ENCODE results near the gene RPTOR.
"Not testable (repeated sequence)": the region's sequence is repeated elsewhere in the genome, so short reads cannot be mapped to it uniquely, and the experiment has no call there.

RPTOR gene

GRCh38 chr17:80803451-80804428 is 259.1 kb downstream of the RPTOR start:
- no peak for FAIRE-seq

GRCh38 chr17:80804466-80804865 is 259.8 kb downstream of the RPTOR start:
- no peak for FAIRE-seq

- no peak for FAIRE-seq
Measured at GRCh38 chr17:80805032-80805751, 260.6 kb downstream of the RPTOR start.

- FAIRE-seq: no peak
Measured at GRCh38 chr17:80807014-80807413, 262.4 kb downstream of the RPTOR start.

- FAIRE-seq: no peak
Measured at GRCh38 chr17:80807882-80808281, 263.2 kb downstream of the RPTOR start.

GRCh38 chr17:80811181-80812105 is 266.8 kb downstream of the RPTOR start:
- no peak for FAIRE-seq

GRCh38 chr17:80812362-80813088 is 267.9 kb downstream of the RPTOR start:
- FAIRE-seq: no peak

GRCh38 chr17:80813318-80813717 is 268.7 kb downstream of the RPTOR start:
- FAIRE-seq: no peak

GRCh38 chr17:80814491-80814890 is 269.9 kb downstream of the RPTOR start:
- no peak for FAIRE-seq

GRCh38 chr17:80815151-80815681 is 270.6 kb downstream of the RPTOR start:
- FAIRE-seq: no peak

- FAIRE-seq: not testable (repeated sequence)
Measured at GRCh38 chr17:80815718-80816117, 271.1 kb downstream of the RPTOR start.

GRCh38 chr17:80816241-80817103 is 271.8 kb downstream of the RPTOR start:
- FAIRE-seq: no peak

GRCh38 chr17:80817321-80817845 is 272.7 kb downstream of the RPTOR start:
- FAIRE-seq: no peak

- no peak for FAIRE-seq
Measured at GRCh38 chr17:80817861-80818260, 273.2 kb downstream of the RPTOR start.

- FAIRE-seq: no peak
Measured at GRCh38 chr17:80818871-80819270, 274.2 kb downstream of the RPTOR start.

GRCh38 chr17:80819422-80820164 is 275.0 kb downstream of the RPTOR start:
- no peak for FAIRE-seq

GRCh38 chr17:80820331-80820730 is 275.7 kb downstream of the RPTOR start:
- no peak for FAIRE-seq

- FAIRE-seq: no peak
Measured at GRCh38 chr17:80821546-80821945, 276.9 kb downstream of the RPTOR start.

GRCh38 chr17:80822021-80822699 is 277.5 kb downstream of the RPTOR start:
- no peak for FAIRE-seq
